VCaP (cell line): Measurements from ENCODE around the gene NGRN.

Experiments
- H3K27ac ChIP-seq: fragments of 450-650 bp; 2 replicates; pipeline ENCODE4 v1.5.1; 2017
- TF ChIP-seq, protein P1 (sequence below): fragments of 450-650 bp; conservative IDR thresholded peaks from 2 replicates; pipeline ENCODE4 v1.5.1; 2017; ENCODE audit warnings: mild to moderate bottlenecking, moderate library complexity

NGRN gene

DNA sequence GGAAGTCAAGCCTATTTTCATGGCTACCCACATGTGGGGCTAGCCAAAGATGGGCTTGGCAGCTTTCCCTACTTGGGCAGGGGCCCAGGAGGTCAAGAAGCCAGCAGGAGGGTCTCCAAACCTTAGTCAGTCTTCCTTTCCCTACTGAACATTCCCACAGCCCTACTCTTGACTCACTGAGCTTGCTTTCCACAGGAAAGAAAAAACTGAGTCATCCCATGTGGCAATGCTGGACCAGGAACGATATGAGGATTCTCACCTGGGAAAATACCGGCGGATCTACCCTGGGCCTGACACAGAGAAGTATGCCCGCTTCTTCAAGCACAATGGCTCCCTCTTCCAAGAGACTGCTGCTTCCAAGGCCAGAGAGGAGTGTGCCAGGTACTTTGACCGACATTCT lies 3.7 kb upstream of the NGRN start:
- TF ChIP-seq, protein P1, sequence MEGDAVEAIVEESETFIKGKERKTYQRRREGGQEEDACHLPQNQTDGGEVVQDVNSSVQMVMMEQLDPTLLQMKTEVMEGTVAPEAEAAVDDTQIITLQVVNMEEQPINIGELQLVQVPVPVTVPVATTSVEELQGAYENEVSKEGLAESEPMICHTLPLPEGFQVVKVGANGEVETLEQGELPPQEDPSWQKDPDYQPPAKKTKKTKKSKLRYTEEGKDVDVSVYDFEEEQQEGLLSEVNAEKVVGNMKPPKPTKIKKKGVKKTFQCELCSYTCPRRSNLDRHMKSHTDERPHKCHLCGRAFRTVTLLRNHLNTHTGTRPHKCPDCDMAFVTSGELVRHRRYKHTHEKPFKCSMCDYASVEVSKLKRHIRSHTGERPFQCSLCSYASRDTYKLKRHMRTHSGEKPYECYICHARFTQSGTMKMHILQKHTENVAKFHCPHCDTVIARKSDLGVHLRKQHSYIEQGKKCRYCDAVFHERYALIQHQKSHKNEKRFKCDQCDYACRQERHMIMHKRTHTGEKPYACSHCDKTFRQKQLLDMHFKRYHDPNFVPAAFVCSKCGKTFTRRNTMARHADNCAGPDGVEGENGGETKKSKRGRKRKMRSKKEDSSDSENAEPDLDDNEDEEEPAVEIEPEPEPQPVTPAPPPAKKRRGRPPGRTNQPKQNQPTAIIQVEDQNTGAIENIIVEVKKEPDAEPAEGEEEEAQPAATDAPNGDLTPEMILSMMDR = no peak
- no peak overlapping the region for H3K27ac ChIP-seq

DNA sequence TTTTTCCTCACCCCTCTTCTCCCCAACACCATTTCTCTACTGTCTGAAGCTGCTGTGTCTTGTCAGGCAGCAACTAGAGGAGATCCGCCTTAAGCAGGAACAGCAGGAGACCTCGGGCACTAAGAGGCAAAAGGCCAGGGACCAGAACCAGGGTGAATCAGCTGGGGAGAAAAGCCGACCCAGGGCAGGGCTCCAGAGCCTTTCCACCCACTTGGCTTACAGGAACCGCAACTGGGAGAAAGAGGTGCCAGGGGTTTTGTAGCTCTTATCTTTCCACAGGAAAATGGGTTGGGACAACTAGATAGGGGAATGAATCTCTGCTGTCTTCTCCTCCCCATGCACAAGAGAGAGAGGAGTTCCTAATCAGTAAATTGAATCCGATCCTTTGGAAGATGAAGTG lies 3.0 kb upstream of the NGRN start:
- TF ChIP-seq, protein P1 = no peak
- H3K27ac ChIP-seq = no peak overlapping the region

DNA sequence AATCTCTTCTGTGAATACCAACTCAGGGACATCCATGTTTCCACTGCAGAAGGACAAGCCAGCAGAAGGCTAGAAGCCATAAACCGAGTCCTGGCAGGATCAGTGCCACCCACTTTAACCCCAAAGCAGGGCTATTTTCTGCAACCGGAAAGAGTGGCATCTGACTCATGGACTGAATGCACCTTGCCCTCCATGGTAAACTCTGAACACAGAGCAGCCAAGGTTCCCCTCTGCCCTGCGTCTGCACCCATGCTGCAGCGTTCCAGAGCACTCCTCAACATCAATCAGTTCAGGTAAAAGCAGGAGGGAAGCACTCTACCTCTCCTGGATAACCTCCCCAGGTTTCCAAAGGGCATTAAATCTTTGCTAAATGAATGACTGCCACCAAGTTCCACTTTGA lies 801 bp upstream of the NGRN start:
- TF ChIP-seq, protein P1 = no peak

DNA sequence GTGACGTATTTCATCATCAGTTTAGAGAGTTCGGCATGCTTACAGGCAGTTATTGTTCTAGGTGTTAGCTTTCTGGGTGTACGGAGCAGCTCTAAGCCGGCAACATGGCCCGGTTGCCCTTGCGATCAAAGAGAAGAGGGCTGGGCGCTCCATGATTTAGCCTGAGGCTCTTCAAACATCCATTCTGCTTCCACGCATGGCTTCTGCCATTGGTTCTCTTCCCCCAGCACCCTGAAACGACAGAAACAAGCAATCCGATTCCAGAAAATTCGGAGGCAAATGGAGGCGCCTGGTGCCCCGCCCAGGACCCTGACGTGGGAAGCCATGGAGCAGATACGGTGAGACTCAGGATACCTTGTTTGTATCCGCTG lies 574 bp downstream of the NGRN start:
- H3K27ac ChIP-seq = peak overlapping the region; percentile 98
- TF ChIP-seq, protein P1 = no peak

More for the DNA sequence above, 801 bp upstream of the NGRN start:
- peak overlapping the region; percentile 98 for H3K27ac ChIP-seq

DNA sequence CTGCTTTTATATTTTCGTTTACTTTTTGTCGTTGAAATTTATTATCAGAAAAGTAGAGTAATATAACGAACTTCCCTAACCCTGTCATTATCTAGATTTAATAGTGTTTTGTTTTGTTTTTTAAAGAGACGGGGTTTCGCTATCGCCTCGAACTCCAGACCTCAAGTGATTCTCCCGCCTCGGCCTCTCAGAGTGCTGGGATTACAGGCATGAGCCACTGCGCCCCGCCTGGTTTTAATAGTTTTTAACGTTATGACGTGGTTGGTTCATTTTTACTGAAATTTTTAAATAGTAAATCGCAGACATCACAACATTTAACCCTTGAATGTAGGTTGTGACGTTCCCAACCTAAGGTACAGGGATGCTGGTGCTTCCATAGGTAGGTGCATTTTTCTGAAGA lies 1.0 kb downstream of the NGRN start:
- H3K27ac ChIP-seq = peak overlapping the region; percentile 98
- TF ChIP-seq, protein P1 = no peak

DNA sequence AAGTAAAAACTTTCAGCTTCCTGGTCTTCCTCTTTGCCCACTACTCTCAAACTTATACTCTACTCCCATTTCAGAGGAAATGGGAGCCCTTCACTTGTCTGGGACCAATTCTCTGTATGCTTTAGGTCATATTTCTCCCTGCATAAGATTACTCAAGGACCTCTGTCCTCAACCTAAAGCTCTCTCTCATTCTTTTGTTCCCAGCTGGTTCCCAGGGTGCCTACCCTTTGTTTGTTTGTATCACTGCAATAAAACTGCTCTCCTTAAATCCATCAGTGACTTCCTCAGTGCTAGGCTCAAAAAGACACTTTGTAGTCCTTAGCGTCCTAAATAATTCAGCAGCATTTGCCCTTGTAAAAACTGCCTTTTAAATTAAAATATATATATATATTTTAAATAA lies 2.9 kb downstream of the NGRN start:
- TF ChIP-seq, protein P1 = no peak
- peak overlapping the region; percentile 98; the same call in 1 of the 2 replicates for H3K27ac ChIP-seq

DNA sequence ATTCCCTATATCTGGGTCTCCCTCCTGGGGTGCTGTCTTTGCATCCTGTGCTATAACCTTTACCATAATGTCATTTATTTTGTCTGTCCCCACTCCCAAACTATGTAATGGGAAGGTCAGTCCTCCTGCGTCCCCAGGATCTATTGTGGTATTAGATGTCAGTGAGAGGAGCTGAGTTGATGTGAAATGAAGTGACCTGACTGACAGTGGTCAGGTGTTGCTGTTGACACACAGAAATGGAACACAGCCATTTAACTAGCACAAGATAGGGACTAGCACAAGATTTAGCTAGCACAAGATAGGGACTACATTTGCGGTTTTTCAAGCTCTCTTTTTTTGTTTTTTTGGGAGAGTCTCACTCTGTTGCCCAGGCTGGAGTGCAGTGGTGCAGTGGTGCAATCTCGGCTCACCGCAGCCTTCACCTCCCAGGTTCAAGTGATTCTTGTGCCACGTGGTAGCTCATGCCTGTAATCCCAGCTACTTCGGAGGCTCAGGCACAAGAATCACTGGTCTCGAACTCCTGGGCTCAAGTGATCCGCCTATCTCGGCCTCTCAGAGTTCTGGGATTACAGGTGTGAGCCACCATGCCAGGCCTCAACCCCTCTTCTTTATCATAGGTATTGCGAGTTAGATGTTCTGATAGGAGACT lies 5.2 kb downstream of the NGRN start:
- H3K27ac ChIP-seq = no peak overlapping the region
- TF ChIP-seq, protein P1 = no peak
